ENCODE data around the gene PDGFC.
"Not testable (repeated sequence)": the region's sequence is repeated elsewhere in the genome, so short reads cannot be mapped to it uniquely, and the experiment has no call there.

Gene PDGFC

DNA sequence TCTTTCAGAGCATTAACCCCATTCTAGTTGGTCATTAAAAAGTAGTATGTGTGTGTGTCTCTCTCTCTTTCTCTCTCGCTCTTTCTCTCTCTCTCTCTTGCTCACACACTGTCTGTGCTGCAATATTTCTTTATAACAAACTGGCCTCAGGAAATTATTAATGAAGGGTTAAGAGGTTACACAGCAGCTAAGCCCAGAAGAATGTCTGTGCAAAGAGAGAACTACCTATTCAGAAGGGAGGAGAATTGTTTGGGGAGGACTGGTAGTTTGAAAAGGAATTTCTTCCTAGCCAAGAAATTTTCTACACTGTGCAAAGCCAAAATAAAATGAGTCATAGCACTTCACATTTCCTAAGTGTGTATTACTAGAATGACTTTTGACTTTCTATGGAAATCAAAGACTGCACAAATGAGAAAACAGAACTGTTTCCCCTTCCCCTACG is 22.2 kb downstream of the PDGFC start:
- no peak for DNase-seq

DNA sequence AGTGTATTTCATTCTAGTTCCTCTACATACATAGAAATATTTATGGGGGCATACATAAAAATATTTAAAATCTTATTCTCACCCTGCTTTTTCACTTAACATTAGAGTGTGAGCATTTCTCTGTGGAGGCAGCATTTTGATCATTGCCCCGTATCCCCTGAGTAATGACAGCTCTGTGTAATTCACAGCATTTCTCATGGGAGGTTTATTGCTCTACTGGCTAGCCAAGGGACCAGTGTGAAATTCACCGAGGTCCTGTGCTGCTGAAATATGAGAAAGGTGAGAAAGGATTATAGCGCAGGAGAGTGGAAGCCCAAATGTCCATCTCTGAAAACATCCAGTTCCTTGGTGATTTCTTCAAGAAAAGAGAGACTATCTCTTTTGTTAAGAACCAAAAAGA is 22.9 kb downstream of the PDGFC start:
- no peak for DNase-seq

GRCh38 chr4:156948133-156948532 is 23.5 kb downstream of the PDGFC start:
- no peak for DNase-seq

GRCh38 chr4:156946516-156947424 is 24.8 kb downstream of the PDGFC start:
- no peak for DNase-seq

GRCh38 chr4:156945532-156945931 is 26.1 kb downstream of the PDGFC start:
- DNase-seq: peak; percentile 9

DNA sequence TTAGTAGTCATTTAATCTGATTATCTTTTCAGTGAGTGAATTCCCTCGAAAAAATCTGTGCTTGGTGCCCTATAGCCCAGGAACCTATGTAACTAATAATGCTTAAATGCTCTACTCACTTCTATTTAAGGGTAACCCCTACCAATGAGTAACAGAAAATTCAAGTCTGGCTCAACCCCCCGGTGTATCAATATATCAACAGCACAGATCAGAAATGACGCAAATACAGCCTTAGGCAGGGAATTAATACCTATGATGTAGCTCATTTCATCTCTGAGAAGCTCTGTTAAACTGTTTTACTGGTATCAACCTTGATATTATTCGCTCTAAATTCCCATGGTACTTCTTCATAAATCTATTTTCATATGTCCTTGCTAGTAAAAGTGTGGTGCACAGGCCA is 28.6 kb downstream of the PDGFC start:
- DNase-seq: no peak

DNA sequence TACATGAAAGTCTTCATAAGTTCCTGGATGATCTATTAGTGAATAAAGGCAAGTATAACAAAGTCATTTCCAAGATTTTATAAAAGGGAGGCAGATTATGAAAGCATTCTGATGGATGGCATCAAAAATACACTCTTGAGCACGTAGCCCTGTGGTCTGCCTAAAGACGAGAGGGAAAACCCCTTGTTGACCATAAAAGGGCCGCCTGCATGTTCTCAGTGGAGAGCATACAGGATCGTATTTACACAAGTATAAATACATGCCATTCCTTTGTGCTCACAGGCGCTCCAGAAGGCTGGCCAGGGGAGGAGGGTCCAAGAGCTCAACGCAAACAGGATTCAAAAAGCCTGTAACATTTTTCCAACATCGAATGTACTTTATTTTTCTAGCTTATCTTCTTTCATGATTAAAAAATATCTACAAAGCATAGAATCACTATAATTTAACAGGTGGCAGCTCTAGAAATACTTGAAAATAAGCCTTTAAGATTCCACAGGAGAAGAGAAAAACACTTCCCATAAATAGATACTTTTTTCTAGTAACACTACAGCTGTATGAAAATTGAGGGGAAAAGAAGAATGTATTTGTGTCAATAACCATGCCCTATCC is 29.6 kb downstream of the PDGFC start:
- DNase-seq: peak; percentile 20

GRCh38 chr4:156939801-156940200 is 31.8 kb downstream of the PDGFC start:
- no peak for DNase-seq

- DNase-seq: no peak
These were observed 32.5 kb downstream of the PDGFC start for GRCh38 chr4:156939139-156939538.

DNA sequence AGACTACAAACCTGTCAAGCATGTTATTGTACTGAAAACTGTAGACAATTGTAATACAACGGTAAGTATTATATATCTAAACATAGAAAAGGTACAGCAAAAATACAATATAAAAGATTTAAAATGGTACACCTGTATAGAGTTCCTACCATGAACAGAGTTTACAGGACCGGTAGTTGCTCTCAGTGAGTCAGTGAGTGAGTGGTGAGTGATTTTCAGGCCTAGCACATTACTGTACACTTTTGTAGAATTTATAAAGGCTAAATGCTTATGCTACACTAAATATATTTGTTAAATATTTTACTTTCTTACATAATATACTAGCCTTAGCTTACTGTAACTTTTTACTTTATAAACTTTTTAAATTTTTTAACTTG is 37.4 kb downstream of the PDGFC start:
- DNase-seq: no peak

DNA sequence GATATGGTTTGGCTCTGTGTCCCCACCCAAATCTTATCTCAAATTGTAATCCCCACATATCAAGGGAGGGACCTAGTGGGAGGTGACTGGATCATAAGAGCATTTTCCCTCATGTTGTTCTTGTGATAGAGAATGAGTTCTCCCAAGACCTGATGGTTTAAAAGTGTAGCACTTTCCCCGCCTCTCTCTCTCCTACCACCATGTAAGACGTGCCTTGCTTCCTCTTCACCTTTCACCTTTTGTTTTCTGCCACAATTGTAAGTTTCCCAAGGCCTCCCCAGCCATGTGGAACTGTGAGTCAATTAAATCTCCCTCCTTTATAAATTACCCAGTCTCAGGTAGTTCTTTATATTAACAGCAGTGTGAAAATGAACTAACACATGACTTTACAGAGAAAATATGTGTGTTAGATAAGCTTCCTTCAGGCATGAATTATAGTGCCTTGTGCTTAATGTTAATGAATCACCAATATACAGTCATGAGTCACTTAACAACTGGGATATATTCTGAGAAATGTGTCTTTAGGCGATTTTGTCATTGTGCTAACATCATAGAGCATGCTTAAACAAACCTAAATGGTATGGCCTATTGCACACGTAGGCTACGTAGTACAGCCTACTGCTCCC is 37.9 kb downstream of the PDGFC start:
- DNase-seq: no peak

DNA sequence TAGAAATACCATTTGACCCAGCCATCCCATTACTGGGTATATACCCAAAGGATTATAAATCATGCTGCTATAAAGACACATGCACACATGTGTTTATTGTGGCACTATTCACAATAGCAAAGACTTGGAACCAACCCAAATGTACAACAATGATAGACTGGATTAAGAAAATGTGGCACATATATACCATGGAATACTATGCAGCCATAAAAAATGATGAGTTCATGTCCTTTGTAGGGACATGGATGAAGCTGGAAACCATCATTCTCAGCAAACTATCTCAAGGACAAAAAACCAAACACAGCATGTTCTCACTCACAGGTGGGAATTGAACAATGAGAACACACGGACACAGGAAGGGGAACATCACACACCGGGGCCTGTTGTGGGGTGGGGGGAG is 39.2 kb downstream of the PDGFC start:
- not testable (repeated sequence) for DNase-seq

DNA sequence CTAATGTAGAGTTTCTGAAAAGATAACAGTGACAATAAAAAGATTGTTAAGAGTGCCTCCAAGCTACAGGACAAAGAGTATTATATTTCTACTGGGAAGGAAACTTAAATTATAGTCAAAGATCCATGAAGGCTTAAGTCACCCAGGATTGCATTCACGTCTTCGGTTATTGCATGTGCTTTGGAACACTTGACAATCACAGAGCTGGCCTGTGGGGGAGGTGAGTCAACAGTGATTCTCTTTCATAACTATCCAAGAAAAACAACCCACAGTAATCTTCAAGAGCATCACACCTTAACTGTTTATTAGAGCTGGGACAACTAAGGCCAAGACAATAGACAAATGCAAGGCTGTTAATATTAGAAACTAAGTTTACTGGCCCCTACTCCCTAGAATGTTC is 40.3 kb downstream of the PDGFC start:
- DNase-seq: no peak

GRCh38 chr4:156929386-156930105 is 42.1 kb downstream of the PDGFC start:
- no peak for DNase-seq

GRCh38 chr4:156924774-156925315 is 46.8 kb downstream of the PDGFC start:
- no peak for DNase-seq

- DNase-seq: no peak
These were observed 48.1 kb downstream of the PDGFC start for GRCh38 chr4:156923525-156923924.

- no peak for DNase-seq
These were observed 56.4 kb downstream of the PDGFC start for GRCh38 chr4:156915221-156915620.

DNA sequence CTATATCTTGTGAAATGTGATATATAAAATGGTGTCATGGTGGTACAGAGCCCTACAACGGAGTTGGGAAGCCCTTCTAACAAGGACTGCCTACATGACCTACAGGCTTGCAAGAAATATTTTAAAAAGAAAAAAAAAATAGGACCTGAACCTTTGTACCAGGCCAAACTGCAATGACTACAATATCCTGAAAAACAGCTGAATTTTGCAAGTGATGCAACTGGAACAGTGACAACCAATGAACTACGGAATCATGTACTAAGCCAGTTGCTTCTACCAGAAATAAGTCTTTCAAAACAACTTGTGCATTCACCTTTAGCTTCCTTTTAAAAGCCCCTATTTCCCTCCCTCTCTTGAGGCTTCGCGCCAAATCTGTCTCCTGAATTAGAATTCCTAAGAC is 58.4 kb downstream of the PDGFC start:
- no peak for DNase-seq

GRCh38 chr4:156909010-156909409 is 62.6 kb downstream of the PDGFC start:
- no peak for DNase-seq

DNA sequence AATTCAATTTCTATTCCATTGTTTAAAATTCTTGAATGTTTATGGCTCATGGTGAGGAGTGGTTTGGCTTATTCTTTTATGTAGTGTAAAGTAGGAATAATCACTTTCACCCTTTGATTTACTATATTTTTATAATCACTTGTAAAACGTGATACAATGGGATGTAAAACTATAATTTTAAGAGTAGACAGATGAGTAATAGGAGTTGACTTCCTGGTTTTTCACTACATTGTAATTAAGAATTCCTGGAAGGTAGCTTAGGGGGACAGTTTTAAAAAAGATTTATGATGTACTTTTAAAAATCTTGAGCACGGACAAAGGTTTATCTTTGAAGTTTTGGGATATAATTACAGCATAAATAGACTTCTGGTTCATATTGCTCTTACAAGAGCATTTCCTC is 65.3 kb downstream of the PDGFC start:
- DNase-seq: no peak

GRCh38 chr4:156901871-156902270 is 69.7 kb downstream of the PDGFC start:
- DNase-seq: no peak

DNA sequence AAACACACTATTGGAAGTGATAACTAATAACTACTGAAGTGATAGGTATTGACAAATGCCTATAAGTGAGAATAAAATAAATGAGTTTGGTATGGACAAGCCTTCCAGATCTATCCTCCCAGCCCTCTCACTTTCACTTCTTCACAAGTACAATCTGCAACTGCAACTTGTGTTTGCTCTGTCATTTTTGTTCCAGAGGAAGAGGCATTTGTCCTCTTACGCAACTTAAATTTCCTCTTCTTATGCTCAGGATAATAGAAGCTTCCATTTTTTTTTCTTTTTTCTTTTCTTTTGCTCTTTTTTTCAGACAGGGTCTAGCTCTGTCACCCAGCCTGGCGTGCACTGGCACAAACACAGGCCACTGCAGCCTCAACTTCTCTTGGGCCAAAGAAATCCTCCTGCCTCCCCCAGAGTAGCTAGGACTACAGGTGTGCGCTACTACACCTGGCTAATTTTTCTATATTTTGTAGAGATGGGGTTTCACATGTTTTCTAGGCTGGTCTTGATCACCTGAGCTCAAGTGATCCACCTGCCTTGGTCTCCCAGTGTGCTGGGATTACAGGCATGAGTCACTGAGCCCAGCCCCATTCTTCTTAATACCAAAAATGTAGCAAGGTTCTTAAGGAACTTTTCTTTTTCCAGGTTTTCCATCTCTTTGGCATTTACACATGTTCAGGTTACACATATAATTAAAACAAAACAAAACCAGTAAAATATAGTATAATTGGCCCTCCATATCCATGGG is 73.1 kb downstream of the PDGFC start:
- DNase-seq: no peak

Measured in retina (tissue), 1 donor.